HG03108 (cell line): ENCODE results near the gene GNPDA2.
"Not testable (repeated sequence)": the region's sequence is repeated elsewhere in the genome, so short reads cannot be mapped to it uniquely, and the experiment has no call there.

Experiments
- ATAC-seq: cut with Tn5 transposase; IDR thresholded peaks from one replicate; pipeline ENCODE4 v1.9.1; 2021; ENCODE audit warnings: moderate library complexity; ENCODE audit not compliant: unreplicated experiment

The GNPDA2 gene

DNA sequence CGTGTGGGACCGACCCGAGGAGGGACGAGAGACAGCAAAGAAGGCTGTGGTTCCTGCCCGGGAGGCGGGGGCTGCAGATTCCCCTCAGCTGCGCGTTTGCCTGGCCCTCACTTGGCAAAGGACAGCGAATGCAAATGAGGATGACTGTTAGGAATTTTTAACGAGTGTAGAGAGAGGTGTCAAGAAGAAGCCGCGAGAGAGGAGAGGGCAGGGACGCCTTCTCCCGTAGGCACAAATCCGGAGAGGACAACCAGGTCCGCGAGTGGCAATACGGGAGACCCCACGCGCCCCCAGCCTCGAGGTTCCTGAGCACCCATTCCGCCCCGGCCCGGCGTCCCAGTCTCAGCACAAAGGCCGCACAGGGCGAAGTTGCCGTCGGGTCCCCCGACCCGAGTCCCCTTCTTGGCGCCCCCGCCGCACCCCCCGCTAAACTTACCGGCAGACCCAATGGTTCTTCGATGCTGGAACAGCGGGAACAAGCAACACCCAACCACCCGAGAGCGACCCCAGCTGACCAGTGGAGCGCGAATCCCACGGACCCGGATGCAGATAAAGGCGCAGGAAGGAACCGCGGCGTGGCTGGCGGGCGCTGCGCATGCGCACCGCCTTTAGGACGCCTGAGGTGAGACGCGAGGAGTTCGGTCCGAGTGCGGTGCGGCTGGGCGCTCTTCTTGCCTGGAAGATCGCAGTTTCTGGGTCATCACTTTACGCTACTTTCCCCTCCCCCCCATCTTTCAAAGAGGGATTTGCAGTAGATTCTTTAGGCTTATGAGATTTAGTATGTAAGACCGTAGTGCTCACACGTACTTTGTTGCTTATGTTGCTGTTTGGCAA lies at the start of gene GNPDA2:
TSS of gene GNPDA2 (minus strand) at position 519 of the 834 bp plus-strand sequence. CDS start 4,349 bp downstream, outside the sequence.
- peak; percentile 89 for ATAC-seq

DNA sequence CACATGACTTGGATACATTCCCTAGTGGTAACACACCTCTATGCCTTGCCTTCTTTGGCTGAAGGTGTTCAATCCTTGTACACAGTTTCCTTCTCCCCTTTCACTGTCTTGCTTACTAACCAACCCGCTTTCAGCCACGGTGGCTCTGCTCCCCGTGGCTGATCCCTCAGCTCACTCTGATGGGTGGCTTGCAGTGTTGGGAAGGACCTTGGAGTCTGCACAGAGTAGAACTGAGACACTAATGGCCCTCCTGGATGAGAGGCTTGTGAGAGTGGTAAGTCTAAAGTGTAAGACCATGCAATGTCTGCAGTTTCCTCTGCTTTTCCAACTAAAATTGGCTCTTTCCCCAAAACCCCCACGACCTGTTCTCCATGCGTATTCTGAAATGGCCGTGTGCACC lies 46.0 kb upstream of the GNPDA2 start:
- no peak for ATAC-seq

DNA sequence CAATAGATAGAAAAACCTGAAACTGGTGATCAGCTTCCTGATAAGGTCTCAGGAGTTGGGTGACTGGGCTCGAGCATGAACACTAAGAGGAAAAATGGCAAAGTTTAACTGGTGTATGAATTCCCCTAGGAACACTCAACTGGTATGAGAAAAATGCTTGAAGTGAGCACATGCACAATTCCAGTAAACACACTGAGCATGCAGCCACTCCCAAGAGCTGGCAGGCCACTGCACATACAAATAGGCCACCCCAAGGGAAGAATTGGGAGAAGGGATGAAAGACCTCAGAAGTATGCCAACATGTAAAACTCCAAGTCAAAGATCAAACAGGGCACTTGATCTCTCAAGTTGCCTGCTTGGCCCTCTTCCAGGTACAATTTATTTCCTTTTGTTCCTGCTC lies 45.4 kb upstream of the GNPDA2 start:
- no peak for ATAC-seq

- no peak for ATAC-seq
Observed at GRCh38 chr4:44766453-44766852, 40.1 kb upstream of the GNPDA2 start.

GRCh38 chr4:44765116-44765515 lies 38.8 kb upstream of the GNPDA2 start:
- ATAC-seq: no peak

DNA sequence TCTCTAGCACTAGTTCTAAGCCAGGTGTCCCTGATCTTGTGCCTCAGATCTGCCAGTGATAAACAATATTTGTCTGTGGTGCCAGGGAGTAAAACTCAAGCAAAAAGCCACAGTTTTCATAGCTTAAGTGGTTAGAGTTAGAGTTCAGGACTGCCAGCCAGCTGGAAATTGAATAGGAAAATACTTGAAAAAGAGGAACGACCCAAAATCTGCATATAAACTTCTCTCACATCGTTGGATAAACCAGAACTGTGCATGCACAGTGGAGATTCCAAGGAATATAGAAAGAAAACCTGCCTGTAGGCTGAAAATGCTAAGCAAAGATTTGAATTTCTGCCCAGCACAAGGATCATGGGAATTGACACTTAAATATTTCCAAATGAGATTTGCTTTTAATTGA lies 35.0 kb upstream of the GNPDA2 start:
- ATAC-seq: no peak

- ATAC-seq: no peak
Observed at GRCh38 chr4:44760142-44760898, 34.0 kb upstream of the GNPDA2 start.

DNA sequence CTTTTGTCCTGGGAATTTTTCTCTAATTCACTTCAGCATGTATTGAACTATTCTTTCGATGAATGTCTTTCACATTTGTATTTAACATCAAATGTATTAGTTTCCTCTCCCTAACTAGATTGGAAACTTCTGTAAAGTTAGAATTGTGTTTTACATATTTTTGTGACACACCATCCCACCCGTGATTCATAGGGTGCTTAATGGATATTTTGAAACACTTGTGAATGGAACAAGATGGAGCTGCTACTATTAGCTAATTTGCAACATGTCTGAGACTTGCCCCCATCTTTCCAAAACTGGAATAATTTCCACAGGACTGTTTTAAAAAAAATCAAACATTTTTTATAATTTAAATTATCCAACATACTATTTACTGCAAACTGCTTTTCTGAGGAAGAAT lies 30.2 kb upstream of the GNPDA2 start:
- ATAC-seq: no peak

DNA sequence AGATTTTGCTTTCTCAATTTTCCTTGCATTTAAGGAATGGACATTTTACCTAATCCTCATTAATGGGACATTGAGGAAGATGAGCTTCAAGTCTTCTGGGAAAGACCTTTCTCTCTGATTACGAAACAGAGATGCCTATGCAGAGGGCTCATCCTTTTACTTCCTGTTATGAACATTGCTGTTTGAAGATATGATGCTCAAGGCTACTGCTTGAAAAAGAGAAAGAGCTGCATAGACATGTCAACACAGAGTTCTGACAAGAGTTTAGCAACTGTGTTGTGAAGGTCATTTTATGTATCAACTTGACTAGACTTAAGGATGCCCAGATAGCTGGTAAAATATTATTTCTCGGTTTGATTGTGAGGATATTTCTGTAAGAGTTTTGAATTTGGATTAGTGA lies 13.8 kb upstream of the GNPDA2 start:
- no peak for ATAC-seq

DNA sequence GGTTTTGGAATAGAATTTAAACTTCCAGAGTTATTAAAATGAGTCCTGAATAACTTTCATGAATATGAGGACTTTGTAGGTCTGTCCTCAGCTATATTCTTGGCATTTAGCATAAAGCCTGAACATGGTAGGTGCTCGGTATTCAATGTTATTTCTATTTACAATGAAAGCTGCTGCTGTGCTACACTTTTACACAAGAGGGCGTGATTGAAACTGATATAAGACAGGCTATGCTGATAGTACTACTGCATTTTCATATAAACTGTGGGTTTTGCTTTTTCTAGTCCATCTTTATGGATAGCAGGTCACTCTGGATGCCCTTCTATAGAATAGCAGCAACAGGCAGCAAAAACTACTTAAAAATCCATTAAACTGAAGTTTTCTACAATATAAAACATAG lies 12.3 kb upstream of the GNPDA2 start:
- no peak for ATAC-seq

- no peak for ATAC-seq
Observed at GRCh38 chr4:44736900-44737299, 10.5 kb upstream of the GNPDA2 start.

- not testable (repeated sequence) for ATAC-seq
Observed at GRCh38 chr4:44728694-44729093, 2.3 kb upstream of the GNPDA2 start.

- no peak for ATAC-seq
Observed at GRCh38 chr4:44727471-44727870, 1.1 kb upstream of the GNPDA2 start.

DNA sequence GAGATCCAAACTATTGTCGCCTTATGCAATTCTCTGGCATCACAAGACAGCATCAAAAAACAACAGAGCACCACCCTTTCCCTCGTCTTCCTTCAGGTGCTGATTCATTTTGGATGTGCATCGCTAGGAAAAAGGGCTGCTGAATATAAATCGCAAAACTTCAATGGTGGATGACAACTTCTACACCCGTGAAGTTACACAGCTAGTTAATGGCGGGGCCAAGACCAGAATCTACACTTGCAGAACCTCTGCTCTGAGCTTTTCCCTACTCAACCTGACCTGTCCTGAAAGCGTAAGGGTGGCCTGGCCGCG lies 674 bp downstream of the GNPDA2 start:
- ATAC-seq: no peak

DNA sequence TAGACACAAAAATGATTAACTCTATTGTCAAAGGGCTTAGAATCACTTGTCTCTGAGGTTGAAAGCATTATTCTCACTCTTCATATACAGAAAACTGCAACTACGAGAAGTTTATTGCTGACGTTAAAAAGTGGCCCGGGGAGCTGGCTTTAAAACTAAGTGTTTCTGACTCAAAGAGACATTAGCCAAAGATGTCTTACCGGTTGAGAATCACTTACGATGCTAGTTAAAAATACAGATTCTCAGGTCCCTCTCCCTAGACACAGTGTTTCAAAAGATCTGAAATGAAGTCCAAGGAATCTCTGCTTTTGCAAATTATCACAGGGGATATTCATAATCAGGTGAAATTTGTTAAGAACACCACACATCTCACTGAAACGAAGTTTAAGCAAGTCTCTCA lies 1.2 kb downstream of the GNPDA2 start:
- ATAC-seq: no peak

DNA sequence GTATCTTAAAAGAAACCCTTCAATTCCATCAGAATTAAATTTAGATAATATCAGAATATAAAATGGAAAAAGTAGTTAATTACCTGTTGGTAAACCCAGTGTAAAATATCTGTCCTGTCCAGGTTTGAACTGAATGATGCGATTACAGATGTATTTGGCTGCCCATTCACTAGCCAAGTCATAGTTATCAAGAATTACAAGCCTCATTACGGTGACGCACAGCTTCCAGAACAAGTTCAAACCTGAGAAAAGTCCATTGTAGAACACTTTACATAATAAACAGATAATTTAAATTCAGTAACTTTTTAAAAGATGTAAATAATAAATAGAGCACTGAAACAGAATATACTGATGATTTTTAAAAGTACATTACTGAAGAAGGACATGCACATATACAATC lies 4.4 kb downstream of the GNPDA2 start:
- ATAC-seq: no peak

DNA sequence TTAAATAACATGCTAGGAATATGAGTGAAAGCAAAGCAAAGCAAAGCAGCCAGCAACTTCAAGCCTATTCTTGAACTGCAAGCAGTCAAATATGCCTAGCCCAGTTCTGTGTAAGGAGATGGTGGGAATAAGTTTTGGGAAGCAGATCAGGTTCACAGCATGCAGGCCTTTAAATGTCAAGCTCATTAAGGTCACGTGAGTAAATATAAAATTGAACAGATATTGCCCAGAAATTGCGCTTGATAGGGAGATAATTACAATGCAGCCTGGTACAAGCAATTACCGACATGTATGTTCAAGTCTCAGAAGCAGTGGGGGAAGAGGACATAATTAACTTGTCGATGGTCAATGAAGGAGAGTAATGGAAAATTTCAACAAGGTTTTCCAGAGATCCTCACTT lies 6.0 kb downstream of the GNPDA2 start:
- no peak for ATAC-seq

DNA sequence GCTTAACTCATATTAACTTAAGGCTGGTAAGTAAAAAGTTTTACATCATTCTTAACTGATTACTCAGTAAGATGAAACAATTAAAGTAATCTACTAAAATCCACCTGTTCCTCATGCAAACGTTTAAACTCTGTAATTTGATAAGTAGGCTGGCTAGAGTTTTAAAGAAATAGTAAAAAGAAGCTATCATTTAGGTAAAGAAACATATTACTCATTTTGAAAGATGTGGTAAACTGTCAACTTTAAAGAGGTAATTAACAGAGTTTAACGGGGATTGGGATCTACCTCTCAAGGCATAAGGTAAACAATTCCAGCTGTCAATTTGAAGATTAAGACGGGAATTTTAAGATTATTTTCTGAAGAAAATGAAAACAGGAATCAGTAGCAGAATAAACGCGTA lies 9.8 kb downstream of the GNPDA2 start:
- no peak for ATAC-seq

- ATAC-seq: no peak
Observed at GRCh38 chr4:44713125-44713524, 13.2 kb downstream of the GNPDA2 start.

GRCh38 chr4:44704673-44705072 lies 21.7 kb downstream of the GNPDA2 start:
- ATAC-seq: no peak

DNA sequence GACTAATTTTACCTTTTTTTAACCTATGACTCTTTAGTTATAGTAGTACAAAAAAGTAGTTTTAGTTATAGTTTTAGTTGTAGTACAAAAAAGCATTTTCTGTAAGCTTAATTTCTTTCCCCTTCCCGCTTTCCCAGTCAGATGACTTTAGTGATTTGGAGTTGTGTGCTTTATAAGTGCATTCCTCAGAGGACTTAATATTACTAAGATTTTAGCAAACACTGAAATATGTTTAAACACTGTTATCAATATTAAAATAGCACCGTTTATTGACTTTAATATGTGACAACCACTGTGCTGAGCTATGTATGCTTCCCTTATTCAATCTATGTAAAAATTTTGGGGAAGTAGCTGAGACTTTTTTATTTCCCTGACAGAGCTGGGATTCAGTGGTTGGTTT lies 25.3 kb downstream of the GNPDA2 start:
- ATAC-seq: no peak

DNA sequence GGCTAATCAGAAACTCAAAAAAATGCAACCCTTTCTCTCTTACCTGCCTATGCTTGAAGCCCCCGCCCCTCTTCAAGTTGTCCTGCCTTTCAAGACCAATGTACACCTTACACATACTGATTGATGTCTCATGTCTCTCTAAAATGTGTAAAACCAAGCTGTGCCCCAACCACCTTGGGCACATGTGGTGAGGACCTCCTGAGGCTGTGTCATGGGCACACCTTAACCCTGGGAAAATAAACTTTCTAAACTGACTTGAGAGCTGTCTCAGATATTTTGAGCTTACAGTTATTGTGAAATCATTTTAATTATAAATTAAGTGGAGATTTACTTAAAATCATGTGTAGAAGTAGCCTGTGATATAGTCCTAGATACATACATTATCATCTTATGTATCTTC lies 25.9 kb downstream of the GNPDA2 start:
- ATAC-seq: no peak
